Measurements from ENCODE around the gene POTEF.
"Not testable (repeated sequence)": the region's sequence is repeated elsewhere in the genome, so short reads cannot be mapped to it uniquely, and the experiment has no call there.

DNA sequence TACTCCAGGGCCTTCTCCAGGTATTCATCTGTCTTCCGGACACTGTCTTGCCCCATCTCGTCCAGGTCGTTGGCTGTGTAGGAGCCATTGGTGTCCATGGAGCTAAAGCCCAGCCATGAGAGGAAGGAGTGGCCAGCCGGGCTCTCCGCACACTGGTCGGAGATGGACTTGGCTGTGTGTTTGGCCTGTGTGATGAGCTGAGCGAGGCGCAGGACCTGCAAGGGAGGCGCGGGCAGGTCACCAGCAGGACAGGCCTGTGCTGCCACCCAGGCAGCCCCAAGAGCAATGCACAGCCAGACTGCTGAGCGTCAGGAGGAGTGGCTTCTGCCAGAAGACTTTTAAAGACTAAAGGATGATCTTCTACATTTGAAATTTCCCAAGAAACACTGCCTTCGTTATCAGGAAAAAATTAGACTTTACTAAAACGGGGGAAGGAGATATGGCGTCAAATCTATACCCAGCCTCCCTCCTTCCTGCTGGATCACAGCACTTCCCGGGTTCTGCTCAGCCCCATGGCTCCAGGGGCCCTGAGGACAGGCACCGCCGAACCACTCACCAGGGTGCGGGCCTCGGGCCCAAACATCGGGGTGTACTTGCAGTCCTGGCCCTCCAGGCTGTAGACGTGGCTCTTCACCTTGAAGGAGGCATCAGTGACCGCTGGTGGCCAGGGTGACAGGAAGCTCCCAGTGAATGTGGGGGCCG, 24.9 kb upstream of the POTEF start:
- TF ChIP-seq, protein P1, sequence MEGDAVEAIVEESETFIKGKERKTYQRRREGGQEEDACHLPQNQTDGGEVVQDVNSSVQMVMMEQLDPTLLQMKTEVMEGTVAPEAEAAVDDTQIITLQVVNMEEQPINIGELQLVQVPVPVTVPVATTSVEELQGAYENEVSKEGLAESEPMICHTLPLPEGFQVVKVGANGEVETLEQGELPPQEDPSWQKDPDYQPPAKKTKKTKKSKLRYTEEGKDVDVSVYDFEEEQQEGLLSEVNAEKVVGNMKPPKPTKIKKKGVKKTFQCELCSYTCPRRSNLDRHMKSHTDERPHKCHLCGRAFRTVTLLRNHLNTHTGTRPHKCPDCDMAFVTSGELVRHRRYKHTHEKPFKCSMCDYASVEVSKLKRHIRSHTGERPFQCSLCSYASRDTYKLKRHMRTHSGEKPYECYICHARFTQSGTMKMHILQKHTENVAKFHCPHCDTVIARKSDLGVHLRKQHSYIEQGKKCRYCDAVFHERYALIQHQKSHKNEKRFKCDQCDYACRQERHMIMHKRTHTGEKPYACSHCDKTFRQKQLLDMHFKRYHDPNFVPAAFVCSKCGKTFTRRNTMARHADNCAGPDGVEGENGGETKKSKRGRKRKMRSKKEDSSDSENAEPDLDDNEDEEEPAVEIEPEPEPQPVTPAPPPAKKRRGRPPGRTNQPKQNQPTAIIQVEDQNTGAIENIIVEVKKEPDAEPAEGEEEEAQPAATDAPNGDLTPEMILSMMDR (IDR thresholded peaks at IDR 0.05; ENCODE audit: poor library complexity, severe bottlenecking) = not testable (repeated sequence)
- not testable (repeated sequence) for TF ChIP-seq POLR2AphosphoS5 (IDR thresholded peaks at IDR 0.05); RAD21 (conservative IDR thresholded peaks at IDR 0.05); SMC3 (conservative IDR thresholded peaks at IDR 0.05; ENCODE audit: poor library complexity); EP300 (conservative IDR thresholded peaks at IDR 0.05; ENCODE audit: poor library complexity, severe bottlenecking); TAF1 (IDR thresholded peaks at IDR 0.05; ENCODE audit: low read depth)
